GM11168 (cell line): ENCODE data around the gene S100A9.
"Not testable (repeated sequence)": the region's sequence is repeated elsewhere in the genome, so short reads cannot be mapped to it uniquely, and the experiment has no call there.

ENCODE experiments used
- in situ Hi-C: fragments of 300-500 bp; cut with MboI; formaldehyde crosslinking; loops from one replicate; pipeline ENCODE4 v1.12.0; 2022; ENCODE audit warnings: low sequenced_read_pairs; ENCODE audit not compliant: unreplicated experiment

The S100A9 gene

DNA sequence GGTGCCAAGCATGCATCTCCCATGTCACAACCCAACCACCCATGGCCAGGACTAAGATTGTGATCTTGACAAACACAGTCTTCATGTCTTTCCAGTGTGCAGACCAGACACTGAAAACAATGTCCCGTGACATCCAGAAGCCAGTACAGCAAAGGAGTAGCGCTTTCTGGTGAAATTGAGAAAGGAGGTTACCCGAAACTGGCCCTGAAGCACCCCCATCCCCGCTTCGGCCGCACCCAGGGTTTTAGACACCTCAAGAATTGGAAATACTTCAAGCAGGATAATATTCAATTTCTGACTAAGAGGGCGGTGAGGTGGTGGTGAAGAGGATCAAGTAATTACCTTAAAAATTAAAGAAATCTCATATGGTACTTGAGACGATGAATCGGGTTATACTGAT, 43.8 kb downstream of the S100A9 start:
- in situ Hi-C loops: no loop called here

DNA sequence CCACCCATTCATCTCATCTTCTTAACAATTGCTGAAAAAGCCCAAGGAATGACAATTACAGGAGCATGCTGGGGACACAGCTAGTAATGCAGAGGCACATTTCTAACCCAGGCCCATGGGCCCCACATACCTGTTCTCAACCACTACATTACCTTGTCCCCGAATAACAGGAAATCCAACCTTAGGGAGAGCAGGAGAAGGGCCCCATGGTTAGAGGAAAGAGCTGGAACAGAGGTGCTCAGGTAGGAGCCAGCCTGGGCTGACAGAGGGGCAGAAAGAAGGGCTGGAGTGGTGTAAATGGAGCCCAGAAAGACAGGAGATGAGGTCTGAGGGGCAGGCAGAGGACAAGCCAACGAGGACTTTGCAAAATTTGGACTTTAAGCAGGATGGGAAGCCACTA, 44.6 kb downstream of the S100A9 start:
- in situ Hi-C loops: no loop called here

DNA sequence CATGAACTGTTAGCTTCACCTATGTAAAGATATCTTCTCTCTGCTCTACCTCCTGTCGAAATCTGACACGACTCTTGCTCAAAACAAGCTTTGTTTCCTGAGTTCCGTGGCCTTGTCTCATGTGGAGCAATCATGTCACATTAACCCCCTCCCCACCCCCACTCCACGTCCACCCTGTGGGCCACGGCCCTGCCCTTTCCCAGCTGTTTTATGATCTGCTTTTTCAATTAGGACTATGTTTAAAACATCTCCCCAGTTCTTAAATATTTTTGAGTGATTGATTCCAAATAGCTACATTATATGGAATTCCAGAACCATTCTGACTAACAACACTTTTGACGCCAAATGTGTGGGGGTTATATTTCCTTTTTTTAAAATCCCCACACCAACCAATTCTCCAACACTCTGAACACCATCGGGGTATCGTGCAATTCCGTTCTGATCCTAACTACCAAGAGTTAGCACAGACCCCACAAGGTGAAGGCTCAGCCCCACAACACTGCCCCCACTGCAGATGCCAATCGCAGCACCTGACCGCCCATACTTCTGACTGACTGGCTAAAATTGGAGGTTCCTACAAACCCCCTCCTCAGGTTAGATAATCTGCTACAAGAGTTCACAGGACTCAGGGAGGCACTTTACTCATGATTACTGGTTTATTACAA, 45.9 kb downstream of the S100A9 start:
- in situ Hi-C loops: no loop called here

DNA sequence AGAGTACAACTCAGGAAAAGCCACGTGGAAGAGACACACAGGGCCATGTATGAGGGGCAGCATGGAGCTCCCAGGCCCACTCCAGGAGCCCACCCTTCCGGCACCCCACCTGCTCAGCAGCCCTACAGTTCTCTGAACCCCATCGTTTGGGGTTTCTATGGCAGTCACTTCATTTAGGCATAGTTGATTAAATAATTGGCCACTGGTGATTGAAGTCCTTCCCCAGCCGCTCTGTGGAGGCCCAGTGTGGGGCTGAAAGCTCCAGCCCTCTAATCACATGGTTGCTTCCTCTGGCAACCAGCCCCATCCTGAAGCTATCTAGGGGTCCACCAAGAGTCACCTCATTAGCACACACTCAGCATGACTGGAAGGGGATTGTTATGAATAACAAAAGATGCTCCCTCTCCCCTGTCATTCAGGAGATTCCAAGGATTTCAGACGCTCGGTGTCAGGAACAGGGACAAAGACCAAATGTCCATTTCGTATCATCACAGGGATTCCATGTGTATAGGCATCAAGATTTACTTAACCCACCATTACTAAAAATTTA, 46.5 kb downstream of the S100A9 start:
- in situ Hi-C loops: no loop called here

- in situ Hi-C loops: no loop called here
Measured at GRCh38 chr1:153404768-153405167, 47.1 kb downstream of the S100A9 start.

DNA sequence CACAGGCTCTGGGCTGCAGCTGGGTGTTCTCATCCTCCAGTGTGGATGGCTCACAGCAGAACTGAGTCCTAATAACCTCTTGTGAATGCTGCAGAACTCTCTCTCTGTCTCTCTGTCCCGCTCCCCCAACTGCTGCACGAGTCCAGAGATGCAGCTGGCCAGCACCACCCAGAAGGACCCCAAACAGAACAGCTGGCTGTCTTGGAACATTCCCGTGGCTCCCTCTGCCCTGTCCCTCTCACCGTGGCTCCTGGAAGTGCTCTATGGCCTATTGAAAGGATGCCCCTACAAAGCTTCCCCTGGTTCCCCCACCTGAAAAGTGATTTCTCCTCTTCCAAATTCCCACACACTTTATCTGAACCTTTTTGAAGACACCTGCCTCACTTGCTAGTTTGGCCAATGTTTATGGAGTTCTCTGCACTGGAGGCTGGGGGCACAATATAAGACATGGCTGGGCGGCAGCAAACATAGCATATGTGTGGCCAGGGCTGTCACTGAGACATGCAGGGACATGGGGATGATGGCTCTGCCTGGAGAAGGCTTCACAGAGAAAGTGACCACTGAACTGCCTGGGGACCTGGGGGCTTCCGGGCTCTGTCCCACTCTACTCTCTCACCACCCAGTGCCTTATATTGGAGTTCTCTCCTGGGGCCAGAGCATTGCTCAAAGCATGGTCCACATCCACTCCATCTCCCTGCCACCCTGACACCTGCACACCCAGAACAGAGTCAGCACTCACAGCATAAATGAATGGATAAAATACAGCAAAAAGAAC, 48.4 kb downstream of the S100A9 start:
- in situ Hi-C loops: not testable (repeated sequence)

DNA sequence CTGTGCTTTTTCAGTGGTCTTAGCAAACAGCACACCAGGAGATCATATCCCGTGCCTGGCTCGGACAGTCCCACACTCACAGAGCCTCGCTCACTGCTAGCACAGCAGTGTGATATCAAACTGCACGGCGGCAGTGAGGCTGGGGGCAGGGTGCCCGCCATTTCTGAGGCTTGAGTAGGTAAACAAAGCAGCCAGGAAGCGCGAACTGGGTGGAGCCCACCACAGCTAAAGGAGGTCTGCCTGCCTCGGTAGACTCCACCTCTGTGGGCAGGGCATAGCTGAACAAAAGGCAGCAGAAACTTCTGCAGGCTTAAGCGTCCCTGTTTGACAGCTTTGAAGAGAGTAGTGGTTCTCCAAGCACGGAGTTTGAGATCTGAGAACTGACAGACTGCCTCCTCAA, 49.6 kb downstream of the S100A9 start:
- in situ Hi-C loops: not testable (repeated sequence)
